HepG2 (cell line): ENCODE data around the gene TGFA. TPM values are rescaled to one million over a fixed set of nuclear protein-coding genes. Genes with fewer than 3 reads are reported as not detected.

Source experiments
- EP300 ChIP-seq, 3 experiments: sonication (generic) in 1 of 3; formaldehyde crosslinking in 1 of 3; IDR thresholded peaks; 2 replicates each; pipeline versions ENCODE4 v1.5.1 to v1.6.1; 2011 to 2020; ENCODE audit warnings: low read depth in 2 of 3, low read length in 2 of 3, borderline replicate concordance in 1 of 3, improper control_type of control experiment in 1 of 3, mild to moderate bottlenecking in 1 of 3, missing genetic modification reagents in 1 of 3, moderate library complexity in 1 of 3
- HNF1B ChIP-seq: sonication (generic); formaldehyde crosslinking; IDR thresholded peaks from 2 replicates; pipeline ENCODE4 v1.5.1; 2020; ENCODE audit warnings: mild to moderate bottlenecking, moderate library complexity, missing genetic modification reagents
- HNRNPUL1 ChIP-seq: fragments of 200-400 bp; formaldehyde crosslinking; IDR thresholded peaks from 2 replicates; pipeline ENCODE4 v1.6.1; 2017; ENCODE audit warnings: low read depth, mild to moderate bottlenecking, low read length, moderate library complexity
- KLF6 ChIP-seq: IDR thresholded peaks from 2 replicates; pipeline ENCODE4 v1.8.0; 2016; ENCODE audit warnings: missing biosample characterization, missing genetic modification reagents
- MTA1 ChIP-seq: sonication (generic); formaldehyde crosslinking; IDR thresholded peaks from 2 replicates; pipeline ENCODE4 v1.4.0; 2020; ENCODE audit warnings: missing genetic modification reagents, mild to moderate bottlenecking, borderline replicate concordance
- NR2F1 ChIP-seq, 2 experiments: fragments of 450-650 bp in 1 of 2; formaldehyde crosslinking in 1 of 2; IDR thresholded peaks; 2 replicates each; pipeline versions ENCODE4 v1.5.0 to v1.6.1; 2016 to 2020; ENCODE audit warnings: mild to moderate bottlenecking in 1 of 2, missing compliant biosample characterization in 1 of 2, missing genetic modification reagents in 1 of 2, moderate library complexity in 1 of 2
- NR2F2 ChIP-seq: IDR thresholded peaks from 2 replicates; pipeline ENCODE4 v1.6.1; 2012; ENCODE audit warnings: low read depth, inconsistent platforms, borderline replicate concordance
- RBAK ChIP-seq: sonication (generic); formaldehyde crosslinking; IDR thresholded peaks from 2 replicates; pipeline ENCODE4 v1.5.1; 2020; ENCODE audit warnings: mild to moderate bottlenecking, missing genetic modification reagents
- ZBTB38 ChIP-seq: sonication (generic); formaldehyde crosslinking; IDR thresholded peaks from 2 replicates; pipeline ENCODE4 v1.5.1; 2020; ENCODE audit warnings: mild to moderate bottlenecking, missing genetic modification reagents
- ZFX ChIP-seq: sonication (generic); formaldehyde crosslinking; IDR thresholded peaks from 2 replicates; pipeline ENCODE4 v1.4.0; 2020; ENCODE audit warnings: mild to moderate bottlenecking, low read depth, missing genetic modification reagents, moderate library complexity
- ZFY ChIP-seq: sonication (generic); formaldehyde crosslinking; IDR thresholded peaks from 2 replicates; pipeline ENCODE4 v1.4.0; 2020; ENCODE audit warnings: missing genetic modification reagents
- ZNF235 ChIP-seq: sonication (generic); formaldehyde crosslinking; IDR thresholded peaks from 2 replicates; pipeline ENCODE4 v1.8.1; 2023; ENCODE audit warnings: mild to moderate bottlenecking, missing genetic modification reagents, borderline replicate concordance
- ZNF501 ChIP-seq: sonication (generic); formaldehyde crosslinking; IDR thresholded peaks from 2 replicates; pipeline ENCODE4 v1.5.1; 2020; ENCODE audit warnings: mild to moderate bottlenecking, moderate library complexity, missing genetic modification reagents
- ZNF652 ChIP-seq: IDR thresholded peaks from 2 replicates; pipeline ENCODE4 v1.6.1; 2016; ENCODE audit warnings: low read depth, borderline replicate concordance
- polyA plus RNA-seq, 8 experiments: library from polyadenylated mRNA; depleted of rRNA in 3 of 8; stranded (reverse) in 7 of 8; unstranded in 1 of 8; fragments of >200 nt; fragmentation: Illumina TruSeq in 4 of 8; extraction: Trizol in 4 of 8; gene quantifications; 2 replicates each; pipeline versions ENCODE4 v1.2.1 to v1.2.3, GENCODE V29; 2011 to 2016; ENCODE audit warnings: low read depth in 4 of 8, missing spikeins in 1 of 8, mixed read lengths in 1 of 8; ENCODE audit not compliant: insufficient read depth in 1 of 8
- total RNA-seq, 5 experiments: library from RNA; depleted of rRNA; stranded (reverse); fragments of >200 nt; fragmentation: Illumina TruSeq; extraction: Trizol; gene quantifications; 2 replicates each; pipeline ENCODE4 v1.2.3, GENCODE V29; 2016; ENCODE audit warnings: low read depth in 1 of 5
- TF ChIP-seq, protein P1 (sequence below): sonication (generic); formaldehyde crosslinking; conservative IDR thresholded peaks from 2 replicates; pipeline ENCODE4 v1.4.0; 2020; ENCODE audit warnings: mild to moderate bottlenecking, missing genetic modification reagents, moderate library complexity
- TF ChIP-seq, protein P2 (sequence below): sonication (generic); formaldehyde crosslinking; IDR thresholded peaks from 2 replicates; pipeline ENCODE4 v1.4.0; 2020; ENCODE audit warnings: missing genetic modification reagents
- TF ChIP-seq, protein P3 (sequence below): IDR thresholded peaks from 2 replicates; pipeline ENCODE4 v1.6.1; 2016; ENCODE audit warnings: low read depth, missing genetic modification reagents, missing compliant biosample characterization

Gene TGFA
- total and polyA plus RNA-seq, 2 of the 13 experiments (the other 11 are each of a cell fraction or from before 2014, with no cell fraction given) = 7.8 to 15.3 TPM

GRCh38 chr2:70463581-70463980 lies 90.0 kb downstream of the TGFA start (continued):
- TF ChIP-seq ZNF501 (CRISPR knock-in tag) = no peak
- no peak for TF ChIP-seq HNRNPUL1
- no peak for TF ChIP-seq ZNF652
- TF ChIP-seq, protein P1, sequence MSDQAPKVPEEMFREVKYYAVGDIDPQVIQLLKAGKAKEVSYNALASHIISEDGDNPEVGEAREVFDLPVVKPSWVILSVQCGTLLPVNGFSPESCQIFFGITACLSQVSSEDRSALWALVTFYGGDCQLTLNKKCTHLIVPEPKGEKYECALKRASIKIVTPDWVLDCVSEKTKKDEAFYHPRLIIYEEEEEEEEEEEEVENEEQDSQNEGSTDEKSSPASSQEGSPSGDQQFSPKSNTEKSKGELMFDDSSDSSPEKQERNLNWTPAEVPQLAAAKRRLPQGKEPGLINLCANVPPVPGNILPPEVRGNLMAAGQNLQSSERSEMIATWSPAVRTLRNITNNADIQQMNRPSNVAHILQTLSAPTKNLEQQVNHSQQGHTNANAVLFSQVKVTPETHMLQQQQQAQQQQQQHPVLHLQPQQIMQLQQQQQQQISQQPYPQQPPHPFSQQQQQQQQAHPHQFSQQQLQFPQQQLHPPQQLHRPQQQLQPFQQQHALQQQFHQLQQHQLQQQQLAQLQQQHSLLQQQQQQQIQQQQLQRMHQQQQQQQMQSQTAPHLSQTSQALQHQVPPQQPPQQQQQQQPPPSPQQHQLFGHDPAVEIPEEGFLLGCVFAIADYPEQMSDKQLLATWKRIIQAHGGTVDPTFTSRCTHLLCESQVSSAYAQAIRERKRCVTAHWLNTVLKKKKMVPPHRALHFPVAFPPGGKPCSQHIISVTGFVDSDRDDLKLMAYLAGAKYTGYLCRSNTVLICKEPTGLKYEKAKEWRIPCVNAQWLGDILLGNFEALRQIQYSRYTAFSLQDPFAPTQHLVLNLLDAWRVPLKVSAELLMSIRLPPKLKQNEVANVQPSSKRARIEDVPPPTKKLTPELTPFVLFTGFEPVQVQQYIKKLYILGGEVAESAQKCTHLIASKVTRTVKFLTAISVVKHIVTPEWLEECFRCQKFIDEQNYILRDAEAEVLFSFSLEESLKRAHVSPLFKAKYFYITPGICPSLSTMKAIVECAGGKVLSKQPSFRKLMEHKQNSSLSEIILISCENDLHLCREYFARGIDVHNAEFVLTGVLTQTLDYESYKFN (CRISPR knock-in tag) = peak; percentile 68
- TF ChIP-seq HNF1B (CRISPR knock-in tag) = 0 out of 2 replicates have a peak, but pooled peaks have one; percentile 36
- peak in 1 of 2 experiments; percentile 75; a peak in 1 of 4 replicates for TF ChIP-seq EP300 (IDR thresholded peaks at IDR 0.05; ENCODE audit: low read depth in 2 of 2, low read length in 2 of 2)
- TF ChIP-seq EP300 (CRISPR knock-in tag; IDR thresholded peaks at IDR 0.05; ENCODE audit: borderline replicate concordance) = no peak
- no peak for TF ChIP-seq KLF6
- TF ChIP-seq ZBTB38 (CRISPR knock-in tag) = no peak
- TF ChIP-seq NR2F1 (CRISPR knock-in tag; IDR thresholded peaks at IDR 0.05) = peak in 1 of 2 experiments; percentile 18; a peak in 2 of 4 replicates
- TF ChIP-seq, protein P2, sequence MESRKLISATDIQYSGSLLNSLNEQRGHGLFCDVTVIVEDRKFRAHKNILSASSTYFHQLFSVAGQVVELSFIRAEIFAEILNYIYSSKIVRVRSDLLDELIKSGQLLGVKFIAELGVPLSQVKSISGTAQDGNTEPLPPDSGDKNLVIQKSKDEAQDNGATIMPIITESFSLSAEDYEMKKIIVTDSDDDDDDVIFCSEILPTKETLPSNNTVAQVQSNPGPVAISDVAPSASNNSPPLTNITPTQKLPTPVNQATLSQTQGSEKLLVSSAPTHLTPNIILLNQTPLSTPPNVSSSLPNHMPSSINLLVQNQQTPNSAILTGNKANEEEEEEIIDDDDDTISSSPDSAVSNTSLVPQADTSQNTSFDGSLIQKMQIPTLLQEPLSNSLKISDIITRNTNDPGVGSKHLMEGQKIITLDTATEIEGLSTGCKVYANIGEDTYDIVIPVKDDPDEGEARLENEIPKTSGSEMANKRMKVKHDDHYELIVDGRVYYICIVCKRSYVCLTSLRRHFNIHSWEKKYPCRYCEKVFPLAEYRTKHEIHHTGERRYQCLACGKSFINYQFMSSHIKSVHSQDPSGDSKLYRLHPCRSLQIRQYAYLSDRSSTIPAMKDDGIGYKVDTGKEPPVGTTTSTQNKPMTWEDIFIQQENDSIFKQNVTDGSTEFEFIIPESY (CRISPR knock-in tag) = no peak
- no peak for TF ChIP-seq MTA1 (CRISPR knock-in tag)
- TF ChIP-seq ZFY = peak; percentile 59
- peak; percentile 47; the same call in 1 of the 2 replicates for TF ChIP-seq ZFX (CRISPR knock-in tag)
- TF ChIP-seq, protein P3, sequence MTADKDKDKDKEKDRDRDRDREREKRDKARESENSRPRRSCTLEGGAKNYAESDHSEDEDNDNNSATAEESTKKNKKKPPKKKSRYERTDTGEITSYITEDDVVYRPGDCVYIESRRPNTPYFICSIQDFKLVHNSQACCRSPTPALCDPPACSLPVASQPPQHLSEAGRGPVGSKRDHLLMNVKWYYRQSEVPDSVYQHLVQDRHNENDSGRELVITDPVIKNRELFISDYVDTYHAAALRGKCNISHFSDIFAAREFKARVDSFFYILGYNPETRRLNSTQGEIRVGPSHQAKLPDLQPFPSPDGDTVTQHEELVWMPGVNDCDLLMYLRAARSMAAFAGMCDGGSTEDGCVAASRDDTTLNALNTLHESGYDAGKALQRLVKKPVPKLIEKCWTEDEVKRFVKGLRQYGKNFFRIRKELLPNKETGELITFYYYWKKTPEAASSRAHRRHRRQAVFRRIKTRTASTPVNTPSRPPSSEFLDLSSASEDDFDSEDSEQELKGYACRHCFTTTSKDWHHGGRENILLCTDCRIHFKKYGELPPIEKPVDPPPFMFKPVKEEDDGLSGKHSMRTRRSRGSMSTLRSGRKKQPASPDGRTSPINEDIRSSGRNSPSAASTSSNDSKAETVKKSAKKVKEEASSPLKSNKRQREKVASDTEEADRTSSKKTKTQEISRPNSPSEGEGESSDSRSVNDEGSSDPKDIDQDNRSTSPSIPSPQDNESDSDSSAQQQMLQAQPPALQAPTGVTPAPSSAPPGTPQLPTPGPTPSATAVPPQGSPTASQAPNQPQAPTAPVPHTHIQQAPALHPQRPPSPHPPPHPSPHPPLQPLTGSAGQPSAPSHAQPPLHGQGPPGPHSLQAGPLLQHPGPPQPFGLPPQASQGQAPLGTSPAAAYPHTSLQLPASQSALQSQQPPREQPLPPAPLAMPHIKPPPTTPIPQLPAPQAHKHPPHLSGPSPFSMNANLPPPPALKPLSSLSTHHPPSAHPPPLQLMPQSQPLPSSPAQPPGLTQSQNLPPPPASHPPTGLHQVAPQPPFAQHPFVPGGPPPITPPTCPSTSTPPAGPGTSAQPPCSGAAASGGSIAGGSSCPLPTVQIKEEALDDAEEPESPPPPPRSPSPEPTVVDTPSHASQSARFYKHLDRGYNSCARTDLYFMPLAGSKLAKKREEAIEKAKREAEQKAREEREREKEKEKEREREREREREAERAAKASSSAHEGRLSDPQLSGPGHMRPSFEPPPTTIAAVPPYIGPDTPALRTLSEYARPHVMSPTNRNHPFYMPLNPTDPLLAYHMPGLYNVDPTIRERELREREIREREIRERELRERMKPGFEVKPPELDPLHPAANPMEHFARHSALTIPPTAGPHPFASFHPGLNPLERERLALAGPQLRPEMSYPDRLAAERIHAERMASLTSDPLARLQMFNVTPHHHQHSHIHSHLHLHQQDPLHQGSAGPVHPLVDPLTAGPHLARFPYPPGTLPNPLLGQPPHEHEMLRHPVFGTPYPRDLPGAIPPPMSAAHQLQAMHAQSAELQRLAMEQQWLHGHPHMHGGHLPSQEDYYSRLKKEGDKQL (CRISPR knock-in tag) = no peak
- no peak for TF ChIP-seq RBAK (CRISPR knock-in tag)
- TF ChIP-seq ZNF235 (CRISPR knock-in tag) = no peak
- peak; percentile 49; the same call in 1 of the 2 replicates for TF ChIP-seq NR2F2
